Effector memory CD8-positive, alpha-beta T cell (primary cell): ENCODE results near the gene ZNF700.
"Not testable (repeated sequence)": the region's sequence is repeated elsewhere in the genome, so short reads cannot be mapped to it uniquely, and the experiment has no call there.

ENCODE experiments used
- ATAC-seq: fragments of 150-1000 bp; cut with Tn5 transposase; replicated peaks from 2 replicates; pipeline ENCODE4 v1.10.0; 2021; ENCODE audit warnings: mild to moderate bottlenecking, moderate library complexity
- DNase-seq, 3 experiments: peaks; one replicate each; pipeline ENCODE4 v3.0.0; 2021
- H3K27ac Mint-ChIP-seq, 2 donors: one replicate each; pipeline ENCODE4 v1.8.0; 2022; ENCODE audit warnings: mild to moderate bottlenecking in 2 of 2, mixed read lengths in 2 of 2, moderate library complexity in 2 of 2
- H3K27me3 Mint-ChIP-seq, 2 donors: one replicate each; pipeline ENCODE4 v1.8.0; 2022; ENCODE audit warnings: mixed read lengths in 2 of 2
- H3K36me3 Mint-ChIP-seq: one replicate; pipeline ENCODE4 v1.8.0; 2022; ENCODE audit warnings: mild to moderate bottlenecking, moderate library complexity, mixed read lengths; ENCODE audit not compliant: insufficient read depth
- H3K4me1 Mint-ChIP-seq, 2 donors: one replicate each; pipeline ENCODE4 v1.8.0; 2022; ENCODE audit warnings: low read depth in 2 of 2, mixed read lengths in 2 of 2
- H3K4me3 Mint-ChIP-seq, 2 donors: one replicate each; pipeline ENCODE4 v1.8.0; 2022; ENCODE audit warnings: mild to moderate bottlenecking in 2 of 2, mixed read lengths in 2 of 2, moderate library complexity in 2 of 2
- H3K9me3 Mint-ChIP-seq, 2 donors: one replicate each; pipeline ENCODE4 v1.8.0; 2022; ENCODE audit warnings: mixed read lengths in 2 of 2

ZNF700 gene

GRCh38 chr19:11948646-11949045 lies 23.7 kb downstream of the ZNF700 start:
- DNase-seq (no peak), ATAC-seq (no peak)
- no peak overlapping the region for H3K4me3 Mint-ChIP-seq
- H3K4me1 Mint-ChIP-seq = no peaks in the 10 kb centered on the region
- H3K27me3 Mint-ChIP-seq = no peaks in the 10 kb centered on the region
- H3K27ac Mint-ChIP-seq = no peak overlapping the region
- peaks cover 7 to 16% of the 10 kb centered on the region in 2 donors for H3K9me3 Mint-ChIP-seq
- H3K36me3 Mint-ChIP-seq = peaks cover 38% of the 10 kb centered on the region

DNA sequence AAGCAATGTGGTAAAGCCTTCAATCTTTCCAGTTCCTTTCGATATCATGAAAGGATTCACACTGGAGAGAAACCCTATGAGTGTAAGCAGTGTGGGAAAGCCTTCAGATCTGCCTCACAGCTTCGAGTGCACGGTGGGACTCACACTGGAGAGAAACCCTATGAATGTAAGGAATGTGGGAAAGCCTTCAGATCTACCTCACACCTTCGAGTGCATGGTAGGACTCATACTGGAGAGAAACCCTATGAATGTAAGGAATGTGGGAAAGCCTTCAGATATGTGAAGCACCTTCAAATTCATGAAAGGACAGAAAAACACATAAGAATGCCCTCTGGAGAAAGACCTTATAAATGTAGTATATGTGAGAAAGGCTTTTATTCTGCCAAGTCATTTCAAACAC lies 24.3 kb downstream of the ZNF700 start:
- no peak for DNase-seq
- ATAC-seq = no peak
- Mint-ChIP-seq H3K4me3 (no peak overlapping the region), H3K36me3 (peaks cover 38% of the 10 kb centered on the region), H3K27ac (no peak overlapping the region), H3K27me3 (no peaks in the 10 kb centered on the region), H3K4me1 (no peaks in the 10 kb centered on the region), H3K9me3 (peaks cover 7 to 16% of the 10 kb centered on the region in 2 donors)

DNA sequence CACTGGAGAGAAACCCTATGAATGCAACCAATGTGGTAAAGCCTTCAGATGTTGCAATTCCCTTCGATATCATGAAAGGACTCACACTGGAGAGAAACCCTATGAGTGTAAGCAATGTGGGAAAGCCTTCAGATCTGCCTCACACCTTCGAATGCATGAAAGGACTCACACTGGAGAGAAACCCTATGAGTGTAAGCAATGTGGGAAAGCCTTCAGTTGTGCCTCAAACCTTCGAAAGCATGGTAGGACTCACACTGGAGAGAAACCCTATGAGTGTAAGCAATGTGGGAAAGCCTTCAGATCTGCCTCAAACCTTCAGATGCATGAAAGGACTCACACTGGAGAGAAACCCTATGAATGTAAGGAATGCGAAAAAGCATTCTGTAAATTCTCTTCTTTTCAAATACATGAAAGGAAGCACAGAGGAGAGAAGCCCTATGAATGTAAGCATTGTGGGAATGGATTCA lies 24.7 kb downstream of the ZNF700 start:
- Mint-ChIP-seq H3K36me3 (peaks cover 38% of the 10 kb centered on the region), H3K9me3 (peaks cover 7 to 16% of the 10 kb centered on the region in 2 donors)
- H3K4me3 Mint-ChIP-seq, H3K4me1 Mint-ChIP-seq, DNase-seq, ATAC-seq, H3K27ac Mint-ChIP-seq, H3K27me3 Mint-ChIP-seq: not testable (repeated sequence)

- Mint-ChIP-seq H3K27ac (no peak overlapping the region), H3K27me3 (no peaks in the 10 kb centered on the region), H3K36me3 (peaks cover 38% of the 10 kb centered on the region), H3K4me1 (no peaks in the 10 kb centered on the region), H3K9me3 (peaks cover 7 to 14% of the 10 kb centered on the region in 2 donors), H3K4me3 (no peak overlapping the region)
- ATAC-seq (no peak), DNase-seq (no peak)
Observed at GRCh38 chr19:11950312-11950711, 25.4 kb downstream of the ZNF700 start.

DNA sequence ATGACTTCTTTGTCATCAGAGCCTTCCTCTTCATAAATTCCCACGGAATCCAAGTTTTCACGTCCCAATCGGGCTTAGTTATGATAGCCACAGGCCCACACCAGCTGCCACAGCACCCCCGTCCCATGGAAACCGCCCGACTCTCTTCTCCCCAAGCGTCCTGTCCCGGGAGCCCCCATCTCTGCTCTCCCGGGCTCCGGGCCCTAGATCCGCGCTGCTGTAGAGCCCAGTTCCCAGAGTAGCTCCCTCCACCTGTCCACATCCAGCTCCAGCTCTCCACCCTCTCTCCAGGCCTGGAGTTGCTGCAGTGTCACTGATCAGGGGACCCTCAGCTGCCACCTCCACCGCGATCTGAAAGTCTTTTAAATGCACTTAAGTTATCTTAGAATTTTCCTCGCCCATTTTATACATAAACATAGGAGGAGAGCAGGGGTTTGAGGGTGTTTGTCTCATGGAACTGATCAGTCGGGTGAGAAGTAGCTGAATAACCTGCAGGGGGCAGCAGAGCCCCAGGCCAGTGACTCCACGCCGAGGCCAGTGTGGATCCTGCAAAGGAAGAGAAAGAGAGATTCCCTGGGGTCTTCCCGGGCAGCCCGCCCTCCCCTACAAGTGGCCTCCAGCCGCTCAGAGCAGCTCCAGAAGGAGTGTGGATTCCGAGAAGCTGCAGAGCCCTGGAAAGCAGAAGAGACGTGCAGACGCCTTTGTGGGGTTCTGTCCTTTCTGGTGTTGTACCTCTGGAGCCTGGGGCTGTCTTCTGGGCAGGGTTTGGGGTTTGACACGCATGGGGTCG lies 38.9 kb downstream of the ZNF700 start:
- Mint-ChIP-seq H3K27ac (peak overlapping the region; percentile 95 to 96), H3K27me3 (no peaks in the 10 kb centered on the region), H3K36me3 (no peaks in the 10 kb centered on the region), H3K4me3 (peak overlapping the region; percentile 89 to 90), H3K9me3 (peaks cover 0 to 2% of the 10 kb centered on the region in 2 donors), H3K4me1 (peaks cover 20 to 21% of the 10 kb centered on the region in 2 donors)
- ATAC-seq = peak; percentile 37
- DNase-seq = peak; percentile 61 to 66 (median 65)

DNA sequence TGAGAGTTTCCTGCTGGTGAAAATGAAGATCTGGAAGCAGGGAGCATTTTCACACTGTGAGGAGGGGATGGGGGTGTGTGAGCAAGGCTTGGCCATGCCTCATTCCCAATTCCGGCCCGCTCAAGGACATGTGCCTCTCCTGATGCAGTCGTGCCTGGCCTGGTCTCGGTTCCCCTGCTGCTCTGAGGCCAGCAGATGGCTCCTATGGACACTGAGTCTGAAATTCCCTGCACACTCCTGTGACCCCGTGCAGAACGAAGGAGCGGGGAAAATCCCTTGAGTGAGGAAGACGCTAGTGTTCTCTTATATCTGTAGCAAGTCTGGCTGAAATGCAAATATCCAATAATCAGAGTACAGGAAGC lies 39.6 kb downstream of the ZNF700 start:
- Mint-ChIP-seq H3K4me3 (peak overlapping the region; percentile 89 to 90), H3K27ac (peak overlapping the region; percentile 95 to 96), H3K4me1 (peaks cover 20 to 21% of the 10 kb centered on the region in 2 donors), H3K27me3 (no peaks in the 10 kb centered on the region), H3K36me3 (no peaks in the 10 kb centered on the region), H3K9me3 (peaks cover 0 to 2% of the 10 kb centered on the region in 2 donors)
- ATAC-seq (no peak), DNase-seq (peak in 1 of 3 experiments; percentile 8)

DNA sequence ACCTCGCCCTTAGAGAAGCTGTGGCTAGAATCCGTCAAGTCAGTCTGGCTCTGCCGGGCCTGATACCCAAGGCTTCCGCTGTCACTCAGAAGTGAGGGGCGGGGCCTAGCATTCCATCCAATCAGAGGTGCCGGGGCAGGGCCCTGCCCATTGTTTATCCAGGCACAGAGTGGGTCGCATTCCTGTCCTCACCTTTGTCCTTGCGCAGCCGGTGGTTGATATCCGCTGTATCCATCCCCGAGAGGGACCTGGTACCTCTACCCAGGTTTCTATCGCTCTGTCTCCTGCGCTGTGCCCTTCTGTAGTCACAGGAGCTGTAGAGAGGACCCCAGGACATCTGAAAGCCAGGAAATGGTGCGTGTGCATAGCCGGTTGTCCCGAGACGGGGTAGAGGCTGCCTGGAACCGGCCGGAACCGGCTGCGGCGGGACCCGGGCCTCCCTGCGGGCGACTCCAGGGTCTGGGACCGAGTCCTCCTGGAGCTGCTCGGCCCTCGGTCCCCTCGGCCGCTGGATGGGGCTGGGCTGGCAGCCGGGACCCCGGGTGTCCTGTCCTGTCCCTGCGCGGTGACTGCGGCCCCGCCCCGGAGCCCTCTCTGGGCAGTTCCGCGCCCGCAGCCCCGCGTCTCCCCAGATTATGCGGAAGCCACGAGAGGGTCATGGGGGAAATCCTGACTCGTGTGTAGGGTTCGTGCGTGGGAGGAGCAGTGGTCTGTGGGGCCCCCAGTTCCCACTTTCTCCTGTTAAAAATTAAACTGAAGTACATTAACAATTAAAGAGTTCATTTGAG lies 40.1 kb downstream of the ZNF700 start, which contains the start of gene ZNF763:
TSS of gene ZNF763 (plus strand) at position 183 of the 788 bp plus-strand sequence. CDS start at position 352, 169 bp downstream.
- Mint-ChIP-seq H3K36me3 (no peaks in the 10 kb centered on the region), H3K9me3 (peaks cover 0 to 2% of the 10 kb centered on the region in 2 donors), H3K27me3 (no peaks in the 10 kb centered on the region), H3K4me1 (peaks cover 20 to 21% of the 10 kb centered on the region in 2 donors), H3K4me3 (peak within 1 kb of the TSS; percentile 89 to 90), H3K27ac (peak within 1 kb of the TSS; percentile 95 to 96)
- peak; percentile 89 for ATAC-seq
- DNase-seq = peak; percentile 79 to 85 (median 84)

GRCh38 chr19:11970174-11970573 lies 45.3 kb downstream of the ZNF700 start:
- H3K27me3 Mint-ChIP-seq = no peaks in the 10 kb centered on the region
- no peaks in the 10 kb centered on the region for H3K9me3 Mint-ChIP-seq
- peaks cover 6 to 7% of the 10 kb centered on the region in 2 donors for H3K4me1 Mint-ChIP-seq
- H3K27ac Mint-ChIP-seq = no peak overlapping the region
- H3K36me3 Mint-ChIP-seq = peaks cover 2% of the 10 kb centered on the region
- ATAC-seq = no peak
- H3K4me3 Mint-ChIP-seq = no peak overlapping the region
- DNase-seq = no peak

DNA sequence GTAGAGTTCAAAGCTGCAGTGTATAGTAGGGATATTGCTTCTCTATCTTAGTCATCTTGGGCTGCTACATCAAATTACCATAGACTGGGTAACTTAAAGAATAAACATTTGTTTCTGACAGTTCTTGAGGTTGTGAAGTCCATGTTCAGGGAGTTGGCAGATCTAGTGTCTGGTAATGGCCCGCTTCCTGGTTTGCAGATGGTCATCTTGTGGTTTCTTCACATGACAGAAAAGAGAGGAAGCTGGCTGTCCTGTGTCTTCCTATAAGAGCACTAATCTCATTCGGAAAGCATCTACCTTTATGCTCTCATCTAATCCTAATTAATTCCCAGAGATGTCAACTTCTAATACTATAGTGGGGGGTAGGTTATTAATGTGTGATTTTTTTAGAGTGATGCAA lies 46.1 kb downstream of the ZNF700 start:
- Mint-ChIP-seq H3K36me3 (peaks cover 2% of the 10 kb centered on the region), H3K27ac (no peak overlapping the region), H3K27me3 (no peaks in the 10 kb centered on the region), H3K4me1 (peaks cover 0 to under 1% of the 10 kb centered on the region in 2 donors), H3K9me3 (no peaks in the 10 kb centered on the region), H3K4me3 (no peak overlapping the region)
- ATAC-seq (no peak), DNase-seq (no peak)

GRCh38 chr19:11973019-11973810 lies 48.3 kb downstream of the ZNF700 start:
- peaks cover 10% of the 10 kb centered on the region for H3K36me3 Mint-ChIP-seq
- H3K9me3 Mint-ChIP-seq = peaks cover 0 to 2% of the 10 kb centered on the region in 2 donors
- ATAC-seq = no peak
- H3K4me1 Mint-ChIP-seq = no peaks in the 10 kb centered on the region
- no peaks in the 10 kb centered on the region for H3K27me3 Mint-ChIP-seq
- DNase-seq = no peak
- no peak overlapping the region for H3K4me3 Mint-ChIP-seq
- no peak overlapping the region for H3K27ac Mint-ChIP-seq

- H3K9me3 Mint-ChIP-seq = peaks cover 0 to 4% of the 10 kb centered on the region in 2 donors
- DNase-seq = no peak
- peaks cover 7% of the 10 kb centered on the region for H3K36me3 Mint-ChIP-seq
Observed at GRCh38 chr19:11978492-11979100, 53.7 kb downstream of the ZNF700 start.

DNA sequence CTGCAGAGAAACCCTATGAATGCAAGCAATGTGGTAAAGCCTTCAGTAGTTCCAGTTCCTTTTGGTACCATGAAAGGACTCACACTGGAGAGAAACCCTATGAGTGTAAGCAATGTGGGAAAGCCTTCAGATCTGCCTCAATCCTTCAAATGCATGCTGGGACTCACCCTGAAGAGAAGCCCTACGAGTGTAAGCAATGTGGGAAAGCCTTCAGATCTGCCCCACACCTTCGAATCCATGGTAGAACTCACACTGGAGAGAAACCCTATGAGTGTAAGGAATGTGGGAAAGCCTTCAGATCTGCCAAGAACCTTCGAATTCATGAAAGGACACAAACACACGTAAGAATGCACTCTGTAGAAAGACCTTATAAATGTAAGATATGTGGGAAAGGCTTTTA lies 54.6 kb downstream of the ZNF700 start:
- H3K27ac Mint-ChIP-seq = no peak overlapping the region
- no peaks in the 10 kb centered on the region for H3K27me3 Mint-ChIP-seq
- ATAC-seq = no peak
- peaks cover 7% of the 10 kb centered on the region for H3K36me3 Mint-ChIP-seq
- no peaks in the 10 kb centered on the region for H3K4me1 Mint-ChIP-seq
- H3K4me3 Mint-ChIP-seq = no peak overlapping the region
- H3K9me3 Mint-ChIP-seq = peaks cover 0 to 4% of the 10 kb centered on the region in 2 donors
- no peak for DNase-seq

More at GRCh38 chr19:11978492-11979100, 53.7 kb downstream of the ZNF700 start:
- Mint-ChIP-seq H3K4me1 (no peaks in the 10 kb centered on the region), H3K27ac (no peak overlapping the region), H3K4me3 (no peak overlapping the region), H3K27me3 (no peaks in the 10 kb centered on the region)
- ATAC-seq = no peak
